ENCODE data around the gene SLC35F3.

SLC35F3 gene

DNA sequence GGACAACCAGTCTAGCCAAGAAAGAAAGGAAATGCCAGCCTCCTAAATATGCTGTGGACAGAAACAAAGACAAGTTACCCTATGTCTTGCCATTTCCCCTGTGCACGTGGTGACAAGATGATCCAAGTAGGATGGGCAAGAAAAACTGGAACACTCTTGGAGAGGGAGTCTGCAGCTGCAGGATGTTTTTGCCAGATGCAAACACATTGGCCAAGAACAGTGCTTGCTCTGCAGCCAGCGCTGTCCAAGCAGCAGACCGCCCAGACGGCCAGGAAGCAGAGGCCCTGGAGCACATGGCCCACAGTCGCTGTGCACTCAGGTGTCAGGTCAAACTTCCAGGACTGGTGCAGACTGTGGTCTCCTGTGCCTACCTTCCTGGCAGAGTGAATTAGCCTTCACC lies 189.3 kb downstream of the SLC35F3 start:
- no peak for DNase-seq (ENCODE audit: low spot score in 2 of 2)

DNA sequence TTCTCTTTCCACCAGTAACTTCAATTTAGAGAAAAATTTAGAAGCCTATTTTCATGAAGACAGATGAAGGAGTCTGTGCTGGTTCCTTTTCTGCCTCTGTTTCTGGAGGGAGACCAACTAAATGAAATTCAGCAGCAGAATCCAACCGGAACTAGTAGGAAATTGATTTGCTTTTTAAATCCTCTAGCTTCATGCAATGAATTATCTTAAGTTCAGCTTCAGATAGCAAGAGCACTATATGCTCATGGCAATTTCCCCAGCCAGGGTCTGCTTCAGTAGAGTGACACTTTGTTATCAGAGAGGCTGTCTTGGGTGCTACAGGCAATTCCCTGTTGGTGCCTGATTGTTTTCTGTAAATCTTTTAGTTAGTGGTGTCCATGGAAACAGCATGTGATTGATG lies 189.7 kb downstream of the SLC35F3 start:
- Histone ChIP-seq H3K4me3 (no peak overlapping the region), H3K9me3 (no peaks in the 10 kb centered on the region), H3K27me3 (ENCODE audit: low read depth) (no peaks in the 10 kb centered on the region), H3K4me1 (no peaks in the 10 kb centered on the region), H3K36me3 (replicated peaks) (no peaks in the 10 kb centered on the region)
- in situ Hi-C loops (cut with MboI; ENCODE audit: low sequenced_read_pairs) = no loop called here
- no peak for DNase-seq (ENCODE audit: low spot score in 2 of 2)

More for the DNA sequence above, 189.3 kb downstream of the SLC35F3 start:
- no peaks in the 10 kb centered on the region for H3K4me1 ChIP-seq
- no peak overlapping the region for H3K4me3 ChIP-seq
- no peaks in the 10 kb centered on the region for H3K9me3 ChIP-seq
- in situ Hi-C loops (cut with MboI; ENCODE audit: low sequenced_read_pairs) = no loop called here
- H3K36me3 ChIP-seq (replicated peaks) = no peaks in the 10 kb centered on the region
- no peaks in the 10 kb centered on the region for H3K27me3 ChIP-seq (ENCODE audit: low read depth)

DNA sequence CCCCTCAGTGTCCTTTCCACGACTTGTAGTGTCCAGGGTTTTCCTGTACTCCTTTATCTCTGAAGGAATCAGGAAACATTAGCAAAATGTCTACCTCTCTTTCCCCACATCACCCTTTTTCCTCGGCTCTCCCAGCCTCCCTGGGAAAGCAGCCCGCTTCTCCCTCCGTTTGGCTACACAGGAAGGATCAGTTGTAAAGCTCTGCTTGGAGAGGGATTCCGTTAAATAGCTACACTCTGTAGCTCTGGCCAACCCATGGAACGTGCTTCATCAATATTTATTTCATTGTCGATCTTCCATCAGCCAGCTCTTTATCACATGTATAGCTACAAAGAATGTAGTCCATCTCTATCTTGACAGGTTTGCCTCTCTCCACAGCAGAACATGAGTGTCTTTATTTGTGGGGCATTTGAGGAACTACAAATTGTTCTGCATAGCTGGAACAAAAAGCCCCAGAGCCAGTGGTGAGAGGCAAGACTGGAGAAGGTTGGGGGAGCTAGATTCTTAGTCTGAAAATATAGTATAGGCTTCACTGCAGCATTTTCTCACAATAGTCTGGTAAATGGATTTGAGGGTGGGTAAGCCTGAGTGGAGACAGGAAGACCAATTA lies 191.8 kb downstream of the SLC35F3 start:
- H3K27me3 ChIP-seq (ENCODE audit: low read depth) = 0 out of 2 replicates have a peak, but pooled peaks cover under 1% of the 10 kb centered on the region
- in situ Hi-C loops (cut with MboI; ENCODE audit: low sequenced_read_pairs) = no loop called here
- no peaks in the 10 kb centered on the region for H3K4me1 ChIP-seq
- no peaks in the 10 kb centered on the region for H3K36me3 ChIP-seq (replicated peaks)
- no peaks in the 10 kb centered on the region for H3K9me3 ChIP-seq
- DNase-seq (ENCODE audit: low spot score in 2 of 2) = no peak
- no peak overlapping the region for H3K4me3 ChIP-seq

DNA sequence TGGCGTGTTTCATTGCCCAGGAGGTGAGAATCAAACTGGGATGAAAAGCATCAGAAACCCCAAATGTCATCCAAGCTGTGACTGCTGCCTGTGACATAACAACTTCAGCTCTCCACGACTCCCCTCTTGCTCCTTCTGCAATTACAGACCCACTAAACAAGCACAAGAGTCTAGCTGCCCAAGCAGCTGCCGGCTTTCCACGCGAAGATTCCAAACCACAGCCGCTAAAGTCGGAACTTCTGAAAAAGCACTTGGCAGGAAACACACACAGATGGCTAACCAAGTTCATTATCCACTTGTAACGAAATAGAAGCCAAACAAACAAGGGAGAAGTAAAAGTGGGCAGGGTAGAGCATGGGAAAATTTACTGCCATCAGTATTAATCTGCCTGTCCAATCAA lies 198.1 kb downstream of the SLC35F3 start:
- Histone ChIP-seq H3K4me3 (no peak overlapping the region), H3K9me3 (no peaks in the 10 kb centered on the region), H3K36me3 (replicated peaks) (no peaks in the 10 kb centered on the region), H3K4me1 (no peaks in the 10 kb centered on the region), H3K27me3 (ENCODE audit: low read depth) (0 out of 2 replicates have a peak, but pooled peaks cover 4% of the 10 kb centered on the region)
- DNase-seq (ENCODE audit: low spot score in 2 of 2) = no peak
- in situ Hi-C loops (cut with MboI; ENCODE audit: low sequenced_read_pairs) = loop anchor here (25.0 kb wide), 1 partner anchor 985 kb away; no protein-coding TSS in a partner anchor

DNA sequence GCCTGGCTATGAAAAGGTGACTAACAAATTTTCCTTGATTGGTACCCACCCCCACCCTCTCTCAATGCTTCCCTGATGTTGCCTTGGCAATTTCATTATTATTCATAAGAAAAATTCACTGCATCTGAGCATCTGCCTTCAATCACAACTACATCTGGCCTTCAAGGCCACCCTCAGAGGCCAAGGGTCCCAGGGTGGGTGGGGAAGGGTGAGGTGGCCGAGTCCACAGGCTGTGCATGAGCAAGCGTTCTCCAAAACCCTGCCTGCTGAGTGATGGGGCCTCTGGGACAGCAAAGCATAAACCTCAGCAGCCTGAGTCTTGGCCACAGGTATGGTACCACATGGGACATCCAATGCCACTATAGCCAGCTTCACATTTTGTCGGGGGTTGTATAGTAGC lies 198.7 kb downstream of the SLC35F3 start:
- Histone ChIP-seq H3K9me3 (no peaks in the 10 kb centered on the region), H3K4me1 (no peaks in the 10 kb centered on the region), H3K27me3 (ENCODE audit: low read depth) (0 out of 2 replicates have a peak, but pooled peaks cover 4% of the 10 kb centered on the region), H3K36me3 (replicated peaks) (no peaks in the 10 kb centered on the region), H3K4me3 (no peak overlapping the region)
- DNase-seq (ENCODE audit: low spot score in 2 of 2) = no peak
- in situ Hi-C loops (cut with MboI; ENCODE audit: low sequenced_read_pairs) = loop anchor here (25.0 kb wide), 1 partner anchor 984 kb away; no protein-coding TSS in a partner anchor

DNA sequence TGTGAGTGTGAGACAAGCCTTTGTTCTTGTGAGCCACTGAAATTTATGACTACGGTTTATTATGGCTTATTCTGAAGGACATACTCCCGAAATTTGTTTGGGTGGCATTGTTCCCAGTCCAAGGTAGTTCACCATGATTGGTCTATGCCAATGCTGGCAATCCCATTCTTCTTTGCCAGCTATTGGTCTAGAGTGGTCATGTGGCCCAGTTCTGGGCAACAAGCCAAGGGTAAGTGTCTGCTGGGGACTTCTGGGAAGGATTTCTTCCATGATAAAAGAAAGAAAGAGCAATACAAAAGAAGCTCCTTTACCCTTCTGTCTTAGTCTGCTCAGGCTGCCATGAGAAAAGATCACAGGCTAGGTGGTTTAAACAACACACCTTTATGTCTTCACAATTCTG lies 201.6 kb downstream of the SLC35F3 start:
- H3K4me1 ChIP-seq = no peaks in the 10 kb centered on the region
- H3K4me3 ChIP-seq = no peak overlapping the region
- in situ Hi-C loops (cut with MboI; ENCODE audit: low sequenced_read_pairs) = loop anchor here (25.0 kb wide), 1 partner anchor 981 kb away; no protein-coding TSS in a partner anchor
- 0 out of 2 replicates have a peak, but pooled peaks cover 4% of the 10 kb centered on the region for H3K27me3 ChIP-seq (ENCODE audit: low read depth)
- no peaks in the 10 kb centered on the region for H3K9me3 ChIP-seq
- DNase-seq (ENCODE audit: low spot score in 2 of 2) = peak in 1 of 2 experiments; percentile 27
- no peaks in the 10 kb centered on the region for H3K36me3 ChIP-seq (replicated peaks)

DNA sequence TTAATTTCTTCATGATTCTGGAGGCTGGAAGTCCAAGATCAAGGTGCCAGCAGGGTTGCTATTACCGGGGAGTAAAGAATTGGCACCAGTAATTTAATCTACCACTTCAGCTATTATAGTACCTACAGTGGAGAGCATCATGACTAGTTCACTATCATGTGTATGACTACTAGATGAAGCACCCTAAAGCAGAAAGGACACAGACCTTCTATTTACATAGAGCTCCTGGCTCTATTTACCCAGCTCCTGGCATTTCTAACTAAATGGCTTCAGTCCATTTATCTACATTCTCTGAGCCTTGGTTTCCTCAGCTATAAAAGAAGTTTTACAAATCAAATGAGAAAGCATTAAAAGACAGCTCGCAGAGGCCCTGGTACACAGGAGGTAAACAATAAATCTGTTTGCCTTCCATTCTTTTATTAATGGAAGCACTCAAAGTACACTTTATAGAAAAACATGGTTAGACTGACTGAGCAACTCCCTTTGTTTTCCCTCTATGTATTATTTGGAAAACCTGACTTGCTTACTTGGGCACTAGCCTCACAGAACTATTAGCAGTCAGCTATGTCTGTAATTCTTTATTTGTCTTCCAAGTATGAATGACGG lies 203.0 kb downstream of the SLC35F3 start:
- no peaks in the 10 kb centered on the region for H3K27me3 ChIP-seq (ENCODE audit: low read depth)
- no peaks in the 10 kb centered on the region for H3K36me3 ChIP-seq (replicated peaks)
- no peak for DNase-seq (ENCODE audit: low spot score in 2 of 2)
- no peak overlapping the region for H3K4me3 ChIP-seq
- in situ Hi-C loops (cut with MboI; ENCODE audit: low sequenced_read_pairs) = loop anchor here (25.0 kb wide), 1 partner anchor 980 kb away; no protein-coding TSS in a partner anchor
- no peaks in the 10 kb centered on the region for H3K9me3 ChIP-seq
- H3K4me1 ChIP-seq = no peaks in the 10 kb centered on the region

DNA sequence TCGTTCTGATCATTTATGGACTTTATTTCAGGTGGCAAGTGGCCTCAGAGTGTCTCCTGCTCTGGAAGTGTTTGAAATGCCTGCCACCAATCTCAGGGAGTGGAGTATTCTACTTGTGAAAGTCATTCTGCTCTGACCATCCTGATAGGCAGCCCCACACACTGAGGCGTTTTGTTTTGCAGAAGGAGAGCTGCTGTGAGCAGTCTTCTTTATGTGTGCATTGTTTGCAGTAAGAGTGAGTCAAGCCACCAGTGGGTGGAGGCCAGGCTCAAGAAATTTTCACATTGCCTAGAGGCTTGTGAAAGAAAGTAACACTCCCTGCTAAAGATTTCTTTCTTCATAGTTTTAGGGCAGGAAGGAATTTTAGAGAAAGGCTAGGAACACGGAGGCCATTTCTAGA lies 204.4 kb downstream of the SLC35F3 start:
- no peaks in the 10 kb centered on the region for H3K9me3 ChIP-seq
- no peaks in the 10 kb centered on the region for H3K27me3 ChIP-seq (ENCODE audit: low read depth)
- no peak for DNase-seq (ENCODE audit: low spot score in 2 of 2)
- H3K4me1 ChIP-seq = no peaks in the 10 kb centered on the region
- in situ Hi-C loops (cut with MboI; ENCODE audit: low sequenced_read_pairs) = loop anchor here (25.0 kb wide), 1 partner anchor 978 kb away; no protein-coding TSS in a partner anchor
- H3K4me3 ChIP-seq = no peak overlapping the region
- no peaks in the 10 kb centered on the region for H3K36me3 ChIP-seq (replicated peaks)

DNA sequence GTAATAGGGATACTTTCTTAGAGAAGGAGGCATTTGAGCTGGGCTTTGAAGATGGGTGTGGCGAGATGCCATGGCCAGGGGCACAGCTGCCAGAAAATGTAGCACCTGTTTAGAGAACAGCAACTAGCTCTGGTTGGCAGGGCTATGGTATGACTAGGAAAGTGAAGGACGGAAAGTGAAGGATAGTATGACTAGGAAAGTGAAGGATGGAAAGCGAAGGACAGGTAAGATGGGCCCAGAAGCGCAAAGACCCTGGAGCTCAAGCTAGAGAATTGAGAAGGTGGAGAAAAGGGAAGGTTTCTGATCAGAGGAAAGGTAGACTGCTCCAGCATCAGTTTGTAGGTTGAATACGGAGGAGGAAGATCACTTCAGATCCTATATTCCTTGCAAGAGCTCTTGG lies 205.4 kb downstream of the SLC35F3 start:
- Histone ChIP-seq H3K9me3 (no peaks in the 10 kb centered on the region), H3K4me1 (no peaks in the 10 kb centered on the region), H3K36me3 (replicated peaks) (no peaks in the 10 kb centered on the region), H3K27me3 (ENCODE audit: low read depth) (no peaks in the 10 kb centered on the region), H3K4me3 (no peak overlapping the region)
- no peak for DNase-seq (ENCODE audit: low spot score in 2 of 2)
- in situ Hi-C loops (cut with MboI; ENCODE audit: low sequenced_read_pairs) = loop anchor here (25.0 kb wide), 1 partner anchor 977 kb away; no protein-coding TSS in a partner anchor

DNA sequence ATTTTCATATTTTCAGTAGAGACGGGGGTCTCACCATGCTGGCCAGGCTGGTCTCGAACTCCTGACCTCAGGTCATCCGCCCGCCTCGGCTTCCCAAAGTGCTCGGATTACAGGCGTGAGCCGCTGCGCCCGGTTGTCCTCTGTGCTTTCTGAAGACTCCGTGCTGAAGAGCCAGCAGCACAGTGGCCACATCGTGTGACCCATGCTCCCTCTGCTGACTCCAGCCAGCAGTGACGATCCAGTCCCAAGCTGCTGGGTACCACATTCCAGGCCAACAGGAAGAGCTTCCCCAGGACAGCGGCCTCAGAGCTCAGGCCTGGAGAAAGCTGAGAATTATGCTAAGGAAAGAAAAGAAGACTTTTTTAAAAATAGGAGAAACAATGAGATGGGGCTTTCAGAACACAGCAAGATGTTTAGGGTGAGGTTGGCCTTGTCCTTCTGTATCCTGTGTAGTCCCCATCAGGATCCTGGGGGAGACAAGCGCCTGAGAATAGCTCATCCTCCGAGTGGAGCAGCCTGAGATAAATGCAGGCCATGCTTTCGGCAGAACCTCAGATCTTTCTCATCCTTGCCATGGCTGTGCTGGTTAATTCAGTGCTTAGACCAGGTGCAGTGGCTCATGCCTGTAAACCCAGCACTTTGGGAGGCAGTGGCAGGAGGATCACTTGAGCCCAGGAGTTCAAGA lies 207.1 kb downstream of the SLC35F3 start:
- Histone ChIP-seq H3K27me3 (ENCODE audit: low read depth) (0 out of 2 replicates have a peak, but pooled peaks cover 3% of the 10 kb centered on the region), H3K9me3 (no peaks in the 10 kb centered on the region), H3K36me3 (replicated peaks) (no peaks in the 10 kb centered on the region), H3K4me3 (no peak overlapping the region), H3K4me1 (peaks cover 3% of the 10 kb centered on the region; the same call in 1 of the 2 replicates)
- in situ Hi-C loops (cut with MboI; ENCODE audit: low sequenced_read_pairs) = loop anchor here (25.0 kb wide), 1 partner anchor 976 kb away; no protein-coding TSS in a partner anchor
- peak in 1 of 2 experiments; percentile 26 for DNase-seq (ENCODE audit: low spot score in 2 of 2)

DNA sequence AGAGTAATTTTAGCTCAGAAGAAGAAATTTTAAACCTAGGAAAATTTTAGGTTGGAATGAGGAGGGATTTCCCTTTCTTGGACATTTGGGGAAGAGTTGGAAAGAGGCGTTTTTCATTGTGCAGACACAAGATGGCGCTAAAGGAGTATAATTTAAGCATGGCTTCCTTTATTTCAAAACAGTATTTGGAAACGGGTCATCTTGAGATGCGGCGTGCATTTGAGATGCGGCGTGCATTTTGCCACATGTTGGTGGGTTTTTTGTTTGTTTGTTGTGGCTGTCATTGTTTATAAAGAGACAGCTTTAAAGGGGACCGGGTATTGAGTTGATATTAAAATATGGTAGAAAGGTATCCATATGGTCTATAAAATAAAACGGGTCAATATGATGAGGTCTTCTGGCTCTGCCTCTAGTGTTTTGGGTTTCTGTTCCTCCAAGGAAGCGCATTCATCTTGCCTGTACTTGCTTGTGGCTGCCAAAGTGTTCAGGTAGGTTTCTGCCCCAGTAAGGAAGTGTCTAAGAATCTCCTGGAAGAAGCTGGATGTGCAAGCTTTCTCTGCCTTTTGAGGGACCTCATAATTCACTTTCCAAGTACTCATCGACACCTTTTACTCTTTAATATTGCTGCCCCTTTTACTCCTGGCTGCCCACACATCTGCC lies 210.3 kb downstream of the SLC35F3 start:
- peak; percentile 56 to 62 for DNase-seq (ENCODE audit: low spot score in 2 of 2)
- H3K27me3 ChIP-seq (ENCODE audit: low read depth) = 0 out of 2 replicates have a peak, but pooled peaks cover 3% of the 10 kb centered on the region
- no peaks in the 10 kb centered on the region for H3K36me3 ChIP-seq (replicated peaks)
- H3K4me1 ChIP-seq = peaks cover 3% of the 10 kb centered on the region; the same call in 1 of the 2 replicates
- no peaks in the 10 kb centered on the region for H3K9me3 ChIP-seq
- in situ Hi-C loops (cut with MboI; ENCODE audit: low sequenced_read_pairs) = loop anchor here (25.0 kb wide), 1 partner anchor 973 kb away; no protein-coding TSS in a partner anchor
- no peak overlapping the region for H3K4me3 ChIP-seq

DNA sequence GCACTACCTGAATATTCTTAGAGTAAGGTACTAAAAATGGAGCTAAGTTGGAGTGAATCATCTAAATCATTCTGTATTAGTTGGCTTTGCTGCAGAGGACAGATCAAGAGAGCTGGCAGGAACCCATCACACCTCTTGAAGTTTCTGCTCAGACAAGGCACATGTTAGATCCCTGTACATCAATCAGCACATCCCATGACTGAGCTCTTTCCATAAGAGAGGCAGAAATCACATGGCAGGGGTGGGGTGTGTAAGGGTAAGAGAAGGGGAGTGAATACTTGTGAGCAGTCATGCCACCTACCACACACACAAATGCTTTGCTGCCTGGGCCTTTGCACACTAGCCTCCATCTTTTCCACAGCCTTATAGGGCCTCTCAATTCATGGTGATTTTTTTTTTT lies 214.4 kb downstream of the SLC35F3 start:
- H3K27me3 ChIP-seq (ENCODE audit: low read depth) = peaks cover 8% of the 10 kb centered on the region; the same call in 1 of the 2 replicates
- H3K4me1 ChIP-seq = peaks cover 3% of the 10 kb centered on the region; the same call in 1 of the 2 replicates
- DNase-seq (ENCODE audit: low spot score in 2 of 2) = no peak
- H3K36me3 ChIP-seq (replicated peaks) = no peaks in the 10 kb centered on the region
- in situ Hi-C loops (cut with MboI; ENCODE audit: low sequenced_read_pairs) = loop anchor here (25.0 kb wide), 1 partner anchor 968 kb away; no protein-coding TSS in a partner anchor
- H3K4me3 ChIP-seq = no peak overlapping the region
- H3K9me3 ChIP-seq = no peaks in the 10 kb centered on the region

DNA sequence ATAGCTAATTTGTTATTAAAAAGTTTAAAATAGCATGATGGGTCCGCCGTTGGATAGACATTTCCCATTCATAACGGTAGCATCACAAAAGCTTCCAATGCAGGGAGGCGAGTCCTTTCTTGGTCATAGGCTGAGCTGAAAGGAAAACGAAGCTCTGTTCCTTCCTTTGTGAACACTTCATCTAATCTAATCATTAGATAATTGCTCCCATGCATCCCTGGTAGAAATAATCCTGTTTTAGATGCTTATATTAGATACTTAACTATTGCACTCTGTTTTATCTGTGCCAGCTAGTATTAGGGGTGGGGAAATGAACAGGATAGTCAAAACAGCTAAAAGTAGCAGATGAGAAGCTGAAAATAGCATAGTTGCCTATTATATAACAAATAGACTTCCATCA lies 215.0 kb downstream of the SLC35F3 start:
- Histone ChIP-seq H3K4me3 (no peak overlapping the region), H3K4me1 (peaks cover 3% of the 10 kb centered on the region; the same call in 1 of the 2 replicates), H3K36me3 (replicated peaks) (no peaks in the 10 kb centered on the region), H3K9me3 (no peaks in the 10 kb centered on the region), H3K27me3 (ENCODE audit: low read depth) (peaks cover 8% of the 10 kb centered on the region; the same call in 1 of the 2 replicates)
- in situ Hi-C loops (cut with MboI; ENCODE audit: low sequenced_read_pairs) = loop anchor here (25.0 kb wide), 1 partner anchor 968 kb away; no protein-coding TSS in a partner anchor
- no peak for DNase-seq (ENCODE audit: low spot score in 2 of 2)
